Stimulated activated CD4-positive, alpha-beta T cell treated with anti-CD3 and anti-CD28 coated beads, Interleukin-4, amount 100 ng/mL, for 48 hours (primary cell): ENCODE data around the gene C16orf78.

ENCODE experiments used
- DNase-seq, 2 donors: peaks; one replicate each; pipeline ENCODE4 v3.0.0-alpha.2; 2020; ENCODE audit warnings: low read depth in 2 of 2

The C16orf78 gene

GRCh38 chr16:49373504-49373903 lies at the start of gene C16orf78:
Gene C16orf78, plus strand, starts transcription at chr16:49373804. Its CDS starts 136 bp downstream, at chr16:49373940.
- no peak for DNase-seq

GRCh38 chr16:49324703-49325102 lies 48.9 kb upstream of the C16orf78 start:
- no peak for DNase-seq

GRCh38 chr16:49327466-49327865 lies 46.1 kb upstream of the C16orf78 start:
- no peak for DNase-seq

GRCh38 chr16:49328325-49328724 lies 45.3 kb upstream of the C16orf78 start:
- DNase-seq = no peak

DNA sequence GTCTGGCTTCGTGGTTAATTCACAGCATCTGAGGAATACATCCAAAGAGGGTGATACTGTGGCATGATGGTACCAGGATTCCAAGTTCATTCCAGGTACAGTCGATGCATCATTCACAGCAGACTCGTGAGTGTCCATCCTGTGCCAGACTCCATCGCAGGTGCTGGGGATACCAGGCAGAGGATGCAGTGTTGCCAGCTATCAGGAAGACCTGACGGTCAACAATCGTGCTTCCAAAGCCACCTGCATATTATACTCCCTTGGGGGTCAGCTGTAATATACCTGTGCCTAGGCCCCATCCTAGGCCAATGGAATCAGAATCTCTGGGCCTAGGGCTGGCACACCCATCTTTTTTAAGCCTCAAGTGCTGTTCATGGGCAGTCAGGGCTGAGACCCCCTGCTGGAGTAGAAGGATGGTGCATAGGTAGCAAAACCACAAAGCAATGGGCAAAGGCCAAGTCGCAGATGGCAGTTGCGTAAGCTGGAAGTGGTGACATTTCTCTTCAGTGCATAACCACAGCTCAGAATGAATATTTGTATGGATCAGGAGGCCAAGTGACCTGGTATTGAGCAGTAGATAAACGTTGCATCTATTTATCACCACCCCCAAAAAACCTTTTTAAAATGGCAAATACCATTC lies 42.9 kb upstream of the C16orf78 start:
- DNase-seq = no peak

GRCh38 chr16:49332589-49333258 lies 40.9 kb upstream of the C16orf78 start:
- DNase-seq = no peak

GRCh38 chr16:49333259-49333597 lies 40.4 kb upstream of the C16orf78 start:
- DNase-seq = no peak

DNA sequence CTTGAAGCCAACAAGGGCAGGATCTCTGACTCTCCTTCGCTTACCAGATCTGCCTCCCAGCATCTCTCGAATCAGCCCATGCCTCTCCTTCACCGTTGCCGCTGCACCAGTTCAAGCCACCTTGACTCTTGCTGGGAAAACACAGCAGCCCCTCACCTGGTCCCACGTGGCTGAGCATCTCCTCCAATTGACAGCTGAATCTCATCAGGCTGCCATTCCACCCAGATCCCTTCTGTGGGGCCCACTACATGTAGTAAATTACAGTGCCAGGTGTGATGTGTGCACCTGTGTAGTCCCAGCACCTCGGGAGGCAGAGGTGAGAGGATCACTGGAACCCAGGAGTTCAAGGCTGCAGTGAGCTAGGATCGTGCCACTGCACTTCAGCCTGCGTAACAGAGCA lies 37.8 kb upstream of the C16orf78 start:
- no peak for DNase-seq

DNA sequence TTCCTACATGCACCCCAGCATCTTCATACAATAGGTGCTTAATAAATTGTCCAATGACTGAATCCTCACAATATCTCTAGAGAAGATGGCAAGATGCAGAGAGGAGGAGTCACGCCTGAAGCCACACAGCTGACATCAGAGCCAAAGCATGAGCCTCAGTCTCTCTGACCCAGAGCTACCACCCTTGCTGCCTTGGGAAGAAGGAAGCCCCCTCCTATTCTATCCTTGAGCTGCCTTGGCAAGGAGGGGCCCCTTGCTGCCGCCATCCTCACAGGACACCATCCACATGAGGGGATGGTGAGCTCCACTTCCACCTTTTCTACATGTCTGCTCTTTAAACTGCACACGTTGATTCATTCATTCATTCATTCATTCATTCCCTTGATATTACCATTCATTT lies 37.0 kb upstream of the C16orf78 start:
- no peak for DNase-seq

DNA sequence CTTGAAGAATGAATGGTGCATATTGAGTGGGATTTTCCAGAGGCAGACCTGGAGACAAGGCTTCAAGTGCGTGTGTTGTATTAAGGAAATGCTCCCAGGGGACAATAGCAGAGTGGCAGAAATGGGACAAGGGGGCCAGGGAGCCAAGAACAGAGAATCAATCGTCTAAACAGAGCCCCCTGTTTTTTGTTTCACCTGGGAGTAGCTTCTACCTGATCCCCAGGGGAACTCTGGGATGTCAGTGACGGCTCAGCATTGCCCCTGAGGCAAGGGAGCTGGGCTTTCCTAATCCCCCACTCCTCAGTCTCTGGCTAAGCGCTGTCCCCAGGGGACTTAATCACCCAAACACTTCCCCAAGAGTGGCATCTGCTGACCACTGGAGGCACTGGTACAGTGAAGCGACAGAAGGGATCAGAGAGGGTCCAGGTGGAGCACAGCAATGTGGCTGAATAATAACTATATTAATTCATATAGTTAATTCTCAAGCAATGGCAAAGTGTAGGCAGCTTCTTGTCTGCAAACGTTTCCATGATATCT lies 35.7 kb upstream of the C16orf78 start:
- DNase-seq = no peak

GRCh38 chr16:49338611-49339265 lies 34.9 kb upstream of the C16orf78 start:
- DNase-seq = no peak

DNA sequence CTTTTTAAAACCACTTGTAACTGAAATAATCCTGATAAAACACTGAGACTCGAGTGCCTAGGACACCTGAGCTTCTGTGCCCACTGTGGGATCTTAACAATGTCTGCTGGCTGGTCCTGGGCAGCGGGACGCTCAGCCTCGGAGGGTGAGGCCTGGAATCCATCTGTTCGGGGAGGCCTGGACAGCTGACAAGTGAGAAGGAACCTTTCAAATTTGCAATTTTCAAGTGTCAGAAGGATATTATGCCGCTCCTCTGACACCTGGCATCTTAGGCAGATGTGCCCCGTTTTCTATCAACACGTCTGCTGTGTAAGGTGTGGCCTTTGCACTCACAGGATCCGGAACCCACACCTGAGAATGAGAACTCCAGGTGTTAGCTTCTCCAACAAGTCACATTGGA lies 33.1 kb upstream of the C16orf78 start:
- no peak for DNase-seq

- DNase-seq = no peak
Observed at GRCh38 chr16:49341706-49342105, 31.9 kb upstream of the C16orf78 start.

- no peak for DNase-seq
Observed at GRCh38 chr16:49342336-49343265, 31.0 kb upstream of the C16orf78 start.

DNA sequence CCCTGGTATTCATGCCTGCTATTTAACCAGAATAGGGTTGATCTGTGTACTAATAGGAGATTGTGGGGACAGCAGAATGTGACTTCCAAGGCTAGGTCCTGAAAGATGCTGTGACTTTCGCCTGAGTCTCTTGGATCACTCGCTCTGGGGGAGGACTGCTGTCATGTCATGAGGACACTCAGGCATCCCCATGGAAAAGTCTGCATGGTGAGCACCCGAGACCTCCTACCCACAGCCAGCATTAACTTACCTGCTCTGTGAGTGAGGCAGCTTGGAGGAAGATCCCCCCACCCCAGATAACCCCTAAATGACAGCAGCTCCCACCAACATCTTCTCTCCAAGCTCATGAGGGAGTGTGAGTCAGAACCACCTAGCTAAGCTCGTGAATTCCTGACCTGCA lies 30.3 kb upstream of the C16orf78 start:
- no peak for DNase-seq

DNA sequence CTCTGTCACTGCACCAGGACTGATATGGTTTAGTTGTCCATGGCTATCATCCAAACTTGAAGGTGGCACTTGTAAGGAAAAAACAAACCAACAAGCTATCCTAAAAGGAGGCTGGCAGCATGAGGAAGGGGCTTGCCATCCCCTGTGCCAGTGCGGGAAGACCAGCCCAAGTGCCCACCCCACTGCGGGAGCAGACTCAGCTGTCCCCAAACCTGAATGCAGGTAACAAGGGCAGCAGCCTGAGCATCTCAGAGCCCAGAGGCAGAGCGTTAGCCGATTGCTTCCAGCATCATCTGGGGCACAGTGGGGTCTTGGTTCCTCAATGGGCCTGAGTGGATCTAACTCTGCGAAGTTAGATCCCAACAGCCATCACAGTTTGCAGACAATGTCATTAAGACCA lies 29.2 kb upstream of the C16orf78 start:
- no peak for DNase-seq

DNA sequence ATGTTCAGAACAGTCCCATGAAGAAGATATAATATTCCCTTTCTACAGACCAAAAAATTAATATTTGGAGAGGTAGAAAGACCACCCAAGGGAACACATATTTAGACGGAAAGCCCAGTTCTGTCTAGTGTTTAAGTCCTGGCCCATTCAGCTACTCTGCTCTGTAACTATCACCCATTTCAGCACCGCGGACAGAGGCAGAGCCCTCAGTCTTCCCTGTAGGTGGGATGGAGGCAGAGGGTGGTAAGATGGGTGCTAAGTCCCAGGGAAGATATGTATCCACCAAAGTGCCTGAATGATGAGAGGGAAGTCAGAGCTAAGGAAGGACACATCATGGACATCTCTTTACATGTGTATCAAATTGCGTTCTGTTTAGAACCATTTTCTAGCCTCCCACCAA lies 27.8 kb upstream of the C16orf78 start:
- no peak for DNase-seq

GRCh38 chr16:49346459-49346858 lies 27.1 kb upstream of the C16orf78 start:
- DNase-seq = no peak

GRCh38 chr16:49347476-49347875 lies 26.1 kb upstream of the C16orf78 start:
- no peak for DNase-seq

- DNase-seq = no peak
Observed at GRCh38 chr16:49348408-49349176, 25.0 kb upstream of the C16orf78 start.
